Stimulated activated CD4-positive, alpha-beta T cell treated with anti-CD3 and anti-CD28 coated beads, Interleukin-1b, Interleukin-23, amount 100 ng/mL, for 24 hours (primary cell): ENCODE measurements around the gene PXK.
"Not testable (repeated sequence)": the region's sequence is repeated elsewhere in the genome, so short reads cannot be mapped to it uniquely, and the experiment has no call there.

Experiments used
- DNase-seq, 4 experiments: peaks; one replicate each; pipeline ENCODE4 v3.0.0-alpha.2; 2020; ENCODE audit warnings: low read depth in 4 of 4, low spot score in 1 of 4

PXK gene

GRCh38 chr3:58332575-58333188 is at the start of gene PXK:
Gene PXK, plus strand, starts transcription at chr3:58332892. Its CDS starts 97 bp downstream, at chr3:58332989.
- DNase-seq, result peak; percentile 46 to 71 (median 66)

GRCh38 chr3:58285334-58285733 is 47.4 kb upstream of the PXK start:
- DNase-seq, result no peak

GRCh38 chr3:58287354-58287753 is 45.3 kb upstream of the PXK start:
- DNase-seq, result no peak

GRCh38 chr3:58288011-58288728 is 44.5 kb upstream of the PXK start:
- DNase-seq, result no peak

GRCh38 chr3:58288964-58289613 is 43.6 kb upstream of the PXK start:
- DNase-seq, result not testable (repeated sequence)

- DNase-seq, result not testable (repeated sequence)
Measured at GRCh38 chr3:58290446-58290845, 42.2 kb upstream of the PXK start.

- no peak for DNase-seq
Measured at GRCh38 chr3:58291671-58292338, 40.9 kb upstream of the PXK start.

GRCh38 chr3:58292866-58293265 is 39.8 kb upstream of the PXK start:
- DNase-seq, result no peak

GRCh38 chr3:58293516-58293915 is 39.2 kb upstream of the PXK start:
- DNase-seq, result no peak

GRCh38 chr3:58296269-58296668 is 36.4 kb upstream of the PXK start:
- no peak for DNase-seq

- DNase-seq, result no peak
Measured at GRCh38 chr3:58296843-58297242, 35.8 kb upstream of the PXK start.

- no peak for DNase-seq
Measured at GRCh38 chr3:58298190-58298589, 34.5 kb upstream of the PXK start.

- DNase-seq, result no peak
Measured at GRCh38 chr3:58299075-58299474, 33.6 kb upstream of the PXK start.

GRCh38 chr3:58299839-58300516 is 32.7 kb upstream of the PXK start:
- DNase-seq, result no peak

GRCh38 chr3:58305882-58306711 is 26.6 kb upstream of the PXK start, which contains the start of the genes HTD2 and RPP14:
Gene HTD2, plus strand, starts transcription at chr3:58306520. Its CDS starts 11,094 bp downstream, at chr3:58317614.
Gene RPP14, plus strand, starts transcription at chr3:58306245. Its CDS starts 4,085 bp downstream, at chr3:58310330.
- DNase-seq, result peak; percentile 98 to 99 (median 99)

- DNase-seq, result no peak
Measured at GRCh38 chr3:58307639-58308215, 25.0 kb upstream of the PXK start.

- no peak for DNase-seq
Measured at GRCh38 chr3:58308728-58309127, 24.0 kb upstream of the PXK start.

- no peak for DNase-seq
Measured at GRCh38 chr3:58317811-58318210, 14.9 kb upstream of the PXK start.

- no peak for DNase-seq
Measured at GRCh38 chr3:58321791-58322190, 10.9 kb upstream of the PXK start.

- DNase-seq, result no peak
Measured at GRCh38 chr3:58322793-58323192, 9.9 kb upstream of the PXK start.
